Progenitor cell of endocrine pancreas (in vitro differentiated cells): ENCODE data around the gene SIGLECL1. TPM values are rescaled to one million over a fixed set of nuclear protein-coding genes. Genes with fewer than 3 reads are reported as not detected.
A peak's percentile ranks its signal among the peaks of the same experiment; 100 is the strongest.

Source experiments
- DNase-seq: peaks from one replicate; pipeline ENCODE4 v3.0.0; 2021; ENCODE audit warnings: low spot score; ENCODE audit not compliant: unreplicated experiment
- H3K27ac Mint-ChIP-seq: 2 replicates; pipeline ENCODE4 v1.8.0; 2021; ENCODE audit warnings: mild to moderate bottlenecking, moderate library complexity, mixed read lengths
- H3K27me3 Mint-ChIP-seq: 2 replicates; pipeline ENCODE4 v1.8.0; 2021; ENCODE audit warnings: mixed read lengths
- H3K36me3 Mint-ChIP-seq: 2 replicates; pipeline ENCODE4 v1.8.0; 2022; ENCODE audit warnings: mixed read lengths; ENCODE audit not compliant: insufficient read depth
- H3K4me1 Mint-ChIP-seq: 2 replicates; pipeline ENCODE4 v1.8.0; 2021; ENCODE audit warnings: low read depth, mixed read lengths
- H3K4me3 Mint-ChIP-seq: 2 replicates; pipeline ENCODE4 v1.8.0; 2021; ENCODE audit warnings: low read depth, mild to moderate bottlenecking, moderate library complexity, mixed read lengths
- H3K9me3 Mint-ChIP-seq: 2 replicates; pipeline ENCODE4 v1.8.0; 2021; ENCODE audit warnings: low read depth, mixed read lengths
- total RNA-seq: library from RNA; stranded (reverse); gene quantifications from 2 replicates; pipeline ENCODE4 v1.2.1, GENCODE V29; 2021
- TF ChIP-seq, protein P1 (sequence below): fragments of 200-600 bp; sonication (generic); IDR thresholded peaks from one replicate; pipeline ENCODE4 v1.5.0; 2021; ENCODE audit warnings: antibody characterized with exemption, mild to moderate bottlenecking; ENCODE audit not compliant: unreplicated experiment

Gene SIGLECL1
- total RNA-seq, 1 donor from 2014 or later: not detected

DNA sequence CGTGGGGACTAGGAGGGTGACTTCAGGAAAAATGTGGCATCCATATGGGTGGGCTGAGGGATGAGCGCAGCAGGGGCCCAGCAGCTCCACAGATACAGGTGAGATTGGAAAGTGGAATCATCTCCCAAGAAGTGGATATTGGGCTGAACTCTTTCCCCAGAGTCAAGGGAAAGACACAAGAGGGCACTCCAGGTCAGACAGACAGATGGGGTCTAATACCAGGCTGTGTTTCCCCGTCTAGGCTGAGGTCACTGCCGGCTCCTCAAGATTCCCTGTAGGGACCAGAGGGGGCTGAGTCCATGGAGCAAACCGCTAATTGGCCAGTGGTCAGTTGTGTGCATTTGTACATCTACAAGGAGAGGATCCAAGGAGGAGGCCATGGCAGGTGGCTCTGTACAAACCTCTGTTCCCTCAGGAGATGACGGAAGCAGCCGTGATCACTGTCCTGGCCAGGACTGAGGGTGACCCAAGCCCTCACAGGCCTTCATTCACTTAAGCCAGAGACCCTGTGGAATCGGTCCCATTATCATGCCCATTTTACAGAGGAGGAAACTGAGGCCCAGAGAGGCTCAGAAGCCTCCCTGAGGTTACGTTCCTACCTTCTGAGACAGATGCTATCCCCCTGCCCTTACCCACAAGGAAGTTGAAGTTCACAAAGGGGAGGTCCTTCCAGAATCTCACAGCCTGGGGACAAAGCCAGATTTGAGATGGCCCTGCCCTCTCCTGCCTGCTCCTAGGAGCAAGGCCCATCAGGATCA, 45.6 kb downstream of the SIGLECL1 start:
- no peaks in the 10 kb centered on the region for H3K9me3 Mint-ChIP-seq
- H3K4me3 Mint-ChIP-seq: no peak overlapping the region
- H3K27ac Mint-ChIP-seq: no peak overlapping the region
- no peak for DNase-seq
- H3K36me3 Mint-ChIP-seq: no peaks in the 10 kb centered on the region
- TF ChIP-seq, protein P1, sequence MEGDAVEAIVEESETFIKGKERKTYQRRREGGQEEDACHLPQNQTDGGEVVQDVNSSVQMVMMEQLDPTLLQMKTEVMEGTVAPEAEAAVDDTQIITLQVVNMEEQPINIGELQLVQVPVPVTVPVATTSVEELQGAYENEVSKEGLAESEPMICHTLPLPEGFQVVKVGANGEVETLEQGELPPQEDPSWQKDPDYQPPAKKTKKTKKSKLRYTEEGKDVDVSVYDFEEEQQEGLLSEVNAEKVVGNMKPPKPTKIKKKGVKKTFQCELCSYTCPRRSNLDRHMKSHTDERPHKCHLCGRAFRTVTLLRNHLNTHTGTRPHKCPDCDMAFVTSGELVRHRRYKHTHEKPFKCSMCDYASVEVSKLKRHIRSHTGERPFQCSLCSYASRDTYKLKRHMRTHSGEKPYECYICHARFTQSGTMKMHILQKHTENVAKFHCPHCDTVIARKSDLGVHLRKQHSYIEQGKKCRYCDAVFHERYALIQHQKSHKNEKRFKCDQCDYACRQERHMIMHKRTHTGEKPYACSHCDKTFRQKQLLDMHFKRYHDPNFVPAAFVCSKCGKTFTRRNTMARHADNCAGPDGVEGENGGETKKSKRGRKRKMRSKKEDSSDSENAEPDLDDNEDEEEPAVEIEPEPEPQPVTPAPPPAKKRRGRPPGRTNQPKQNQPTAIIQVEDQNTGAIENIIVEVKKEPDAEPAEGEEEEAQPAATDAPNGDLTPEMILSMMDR: no peak
- H3K4me1 Mint-ChIP-seq: no peaks in the 10 kb centered on the region
- peaks cover 24% of the 10 kb centered on the region for H3K27me3 Mint-ChIP-seq

DNA sequence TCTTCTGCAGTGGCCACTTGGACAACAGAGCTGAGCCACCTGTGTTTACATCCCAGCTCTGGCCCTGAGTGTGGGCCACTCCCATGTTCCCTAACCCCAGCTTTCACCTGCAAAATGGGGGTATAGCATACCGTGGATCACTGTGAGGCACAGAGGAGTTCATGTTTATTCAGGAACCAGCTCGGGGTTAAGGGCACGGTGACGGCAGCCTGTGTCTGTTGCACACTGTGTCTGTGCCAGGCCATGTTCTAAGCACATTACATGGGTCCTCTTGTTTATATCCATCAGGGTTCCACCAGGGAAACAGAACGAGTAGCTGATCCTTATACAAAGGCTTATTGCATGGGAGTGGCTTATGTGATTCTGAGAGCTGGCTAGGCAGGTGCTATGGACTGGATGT, 46.5 kb downstream of the SIGLECL1 start:
- peaks cover 24% of the 10 kb centered on the region for H3K27me3 Mint-ChIP-seq
- DNase-seq: no peak
- no peak overlapping the region for H3K27ac Mint-ChIP-seq
- H3K4me1 Mint-ChIP-seq: no peaks in the 10 kb centered on the region
- H3K9me3 Mint-ChIP-seq: no peaks in the 10 kb centered on the region
- no peaks in the 10 kb centered on the region for H3K36me3 Mint-ChIP-seq
- TF ChIP-seq, protein P1: no peak
- no peak overlapping the region for H3K4me3 Mint-ChIP-seq

DNA sequence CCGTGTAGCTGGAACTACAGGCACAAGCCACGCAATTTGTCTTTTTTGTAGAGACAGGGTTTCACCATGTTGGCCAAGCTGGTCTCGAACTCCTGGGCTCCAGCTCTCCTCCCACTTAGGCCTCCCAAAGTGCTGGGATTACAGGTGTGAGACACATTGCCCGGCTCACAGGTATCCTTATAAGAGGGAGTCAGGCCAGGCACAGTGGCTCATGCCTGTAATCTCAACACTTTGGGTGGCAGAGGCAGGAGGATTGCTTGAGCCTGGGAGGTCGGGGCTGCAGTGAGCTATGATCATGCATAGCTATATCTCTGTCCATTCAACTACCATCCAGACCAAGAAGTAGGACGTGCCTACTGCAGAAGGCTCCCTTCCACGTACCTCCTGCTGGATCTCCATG, 50.4 kb downstream of the SIGLECL1 start:
- H3K36me3 Mint-ChIP-seq: no peaks in the 10 kb centered on the region
- no peak overlapping the region for H3K27ac Mint-ChIP-seq
- no peaks in the 10 kb centered on the region for H3K4me1 Mint-ChIP-seq
- peaks cover 3% of the 10 kb centered on the region for H3K27me3 Mint-ChIP-seq
- no peak overlapping the region for H3K4me3 Mint-ChIP-seq
- no peak for DNase-seq
- TF ChIP-seq, protein P1: no peak
- H3K9me3 Mint-ChIP-seq: peaks cover 3% of the 10 kb centered on the region

DNA sequence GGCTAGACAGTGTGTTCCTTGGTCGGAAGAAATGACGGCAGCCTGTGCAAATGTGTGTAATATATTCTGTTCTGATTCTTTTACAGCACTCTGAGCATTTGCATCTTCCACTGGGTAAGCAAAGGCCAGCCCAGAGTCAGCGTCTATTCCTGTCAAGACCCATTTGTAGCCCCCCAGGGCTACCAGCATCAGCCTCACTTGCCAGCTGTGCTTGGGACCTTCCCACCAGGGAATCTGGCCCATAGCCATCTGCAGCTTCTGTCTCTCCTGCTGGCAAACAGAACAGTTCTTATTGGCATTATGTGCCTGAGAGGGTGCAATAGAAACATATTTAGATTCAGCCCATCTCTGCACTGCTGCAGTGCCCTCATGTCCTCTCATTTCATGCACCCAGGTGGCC, 54.6 kb downstream of the SIGLECL1 start:
- Mint-ChIP-seq H3K4me3 (no peak overlapping the region), H3K36me3 (no peaks in the 10 kb centered on the region), H3K9me3 (peaks cover 14% of the 10 kb centered on the region), H3K4me1 (peaks cover 6% of the 10 kb centered on the region), H3K27ac (no peak overlapping the region), H3K27me3 (peaks cover 3% of the 10 kb centered on the region)
- no peak for DNase-seq
- TF ChIP-seq, protein P1: no peak

DNA sequence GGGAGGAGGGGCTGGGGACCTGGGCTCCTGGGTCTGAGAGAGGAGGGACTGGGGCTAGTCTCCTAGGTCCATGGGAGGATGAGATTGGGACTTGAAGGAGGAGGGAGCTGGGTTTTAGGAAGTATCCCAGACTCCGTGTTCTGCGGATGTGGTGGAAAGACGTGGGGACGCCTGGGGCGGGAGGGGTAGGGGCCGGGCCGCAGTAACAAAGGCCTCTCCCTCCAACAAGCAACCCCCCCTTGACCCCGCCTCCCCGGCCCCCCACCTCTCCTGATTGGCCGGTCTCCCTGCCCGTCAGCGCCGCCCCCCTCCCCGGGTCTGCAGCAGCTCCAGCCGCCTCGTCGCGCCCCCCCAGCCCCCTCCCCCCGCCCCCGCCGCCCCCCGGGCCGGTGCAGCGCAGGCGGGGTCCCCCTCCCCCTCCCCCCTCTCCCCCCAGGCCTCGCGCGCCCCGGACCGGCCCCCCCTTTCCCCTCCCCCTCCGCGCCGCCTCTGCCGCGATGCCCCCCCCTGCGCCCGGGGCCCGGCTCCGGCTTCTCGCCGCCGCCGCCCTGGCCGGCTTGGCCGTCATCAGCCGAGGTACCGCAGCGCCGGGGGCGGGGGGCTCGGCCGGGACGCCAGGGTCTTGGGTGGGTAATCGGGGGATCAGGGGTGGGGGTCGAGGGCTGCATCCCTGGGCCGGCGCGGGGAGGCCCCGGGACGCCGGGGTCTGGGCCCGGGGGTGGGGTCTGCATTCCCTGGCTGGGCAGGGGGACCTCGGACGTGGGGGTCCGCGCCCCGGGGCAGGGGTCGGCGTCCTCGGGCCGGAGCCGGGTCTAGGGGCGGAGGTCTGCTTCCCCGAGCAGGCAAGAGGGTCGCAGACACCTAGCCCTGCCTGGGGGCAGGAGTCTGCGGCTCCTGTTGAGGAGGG, 60.7 kb downstream of the SIGLECL1 start, which contains the start of gene IGLON5:
Gene IGLON5 (plus strand): TSS at position 294 of the 907 bp plus-strand sequence. CDS start 204 bp downstream, at position 498.
- H3K27me3 Mint-ChIP-seq: peaks cover 3% of the 10 kb centered on the region
- H3K27ac Mint-ChIP-seq: peak within 1 kb of the TSS; percentile 89
- peaks cover 5% of the 10 kb centered on the region for H3K36me3 Mint-ChIP-seq
- TF ChIP-seq, protein P1: no peak
- H3K4me3 Mint-ChIP-seq: peak within 1 kb of the TSS; percentile 83
- DNase-seq: peak; percentile 38
- peaks cover 8% of the 10 kb centered on the region for H3K9me3 Mint-ChIP-seq
- H3K4me1 Mint-ChIP-seq: peaks cover 12% of the 10 kb centered on the region
